NCI-H187 (cell line): ENCODE measurements around the gene PEX11A.

Experiments used
- DNase-seq, 2 experiments: peaks; one replicate each; lab custom pipeline; 2025; lab: John Stamatoyannopoulos, UW

The PEX11A gene

DNA sequence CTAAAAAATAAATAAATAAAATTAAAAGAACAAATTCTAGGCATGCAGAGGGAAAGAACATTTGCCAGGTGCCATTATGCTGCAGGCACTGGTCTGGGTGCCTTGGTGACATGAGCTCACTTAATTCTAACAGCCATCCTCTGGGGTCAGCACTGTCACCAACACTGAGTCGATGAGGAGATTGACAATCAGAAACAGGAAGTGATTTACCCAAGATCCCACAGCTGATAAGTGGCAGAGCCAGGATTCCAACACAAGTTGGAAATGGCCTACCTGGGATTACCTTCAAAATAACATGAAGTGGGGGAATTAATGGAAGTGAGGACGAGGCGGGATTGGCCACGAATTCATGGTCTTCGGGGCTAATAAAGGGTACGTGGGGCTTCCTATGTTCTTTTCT, 14.9 kb downstream of the PEX11A start:
- no peak for DNase-seq

DNA sequence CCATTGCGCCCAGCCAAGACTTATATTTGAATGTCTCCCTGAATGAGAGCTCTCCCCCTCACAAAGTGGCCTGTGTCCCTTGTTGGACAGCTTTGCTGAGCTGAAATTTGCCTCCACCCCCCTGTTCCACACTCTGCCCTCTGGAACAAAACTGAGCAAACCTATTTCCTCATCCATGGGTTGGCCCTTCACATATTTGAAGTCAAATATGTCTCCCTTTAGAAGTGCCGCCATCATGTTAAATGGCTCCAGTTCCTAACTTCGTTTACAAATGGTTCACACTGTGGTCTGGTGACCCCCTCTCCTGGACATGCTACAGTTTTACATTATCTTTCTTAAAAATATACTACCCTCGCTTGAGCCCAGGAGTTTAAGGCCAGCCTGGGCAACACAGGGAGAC, 16.0 kb downstream of the PEX11A start:
- DNase-seq = no peak

DNA sequence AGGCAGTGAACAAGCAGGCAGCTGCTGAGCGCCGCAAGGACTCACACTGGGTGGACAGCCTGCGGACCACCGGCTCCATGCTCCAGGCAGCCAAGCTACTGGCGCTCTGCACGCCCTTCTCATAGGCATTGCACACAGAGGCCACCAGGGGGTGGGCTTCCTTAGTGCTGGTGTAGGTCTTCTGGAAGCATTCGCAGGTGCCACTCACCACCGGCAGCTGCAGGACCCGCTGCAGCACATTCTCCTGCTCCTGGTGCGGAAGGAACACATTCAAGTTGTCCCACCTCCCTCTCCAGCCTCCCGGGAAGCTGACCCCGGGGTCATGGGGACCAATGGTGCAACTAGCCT, 17.4 kb downstream of the PEX11A start:
- DNase-seq = peak in 1 of 2 experiments; percentile 16

DNA sequence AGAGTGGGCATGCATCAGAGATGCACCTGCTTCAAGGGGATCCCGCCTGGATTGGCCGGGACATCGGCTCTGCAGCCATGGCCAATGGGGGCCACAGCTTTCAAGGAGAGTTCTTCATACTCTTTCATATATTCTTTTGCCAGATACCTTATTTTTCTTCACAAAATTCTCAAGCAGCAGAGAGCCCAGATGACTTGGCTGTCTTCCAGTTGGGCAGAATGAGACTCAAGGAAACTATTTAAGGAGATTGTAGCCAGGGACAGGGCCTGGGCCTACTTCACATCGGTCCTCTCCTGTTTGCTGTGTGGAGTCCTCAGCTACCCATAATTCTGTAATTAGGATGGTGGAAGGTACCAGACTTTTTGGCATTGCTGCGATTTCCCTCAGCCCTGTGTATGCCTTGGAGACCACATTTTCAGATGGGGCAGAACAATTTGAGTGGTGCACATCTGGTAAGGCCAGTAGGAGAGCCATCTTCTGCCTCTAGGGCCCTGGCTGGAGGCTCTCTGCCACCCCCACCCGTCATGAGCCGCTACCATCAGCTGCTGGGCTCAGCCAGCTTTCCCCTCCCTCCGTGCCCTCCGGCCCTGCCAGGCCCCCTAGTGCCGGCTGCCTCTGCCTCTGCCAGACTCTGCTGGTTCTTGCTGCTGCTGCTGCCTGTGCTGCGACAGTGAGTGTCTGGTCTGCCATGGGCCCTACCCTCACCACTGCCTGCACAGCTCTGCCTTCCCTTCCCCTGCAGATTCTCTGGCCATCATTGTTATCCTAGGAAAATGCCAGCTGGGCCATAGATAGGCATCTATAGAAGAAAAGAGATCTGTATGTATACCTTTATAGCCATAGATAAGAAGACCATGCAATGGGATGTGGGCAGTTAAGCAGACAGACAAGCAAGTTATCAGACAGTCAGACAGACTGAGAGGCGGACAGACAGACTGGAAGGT, 18.1 kb downstream of the PEX11A start:
- no peak for DNase-seq

DNA sequence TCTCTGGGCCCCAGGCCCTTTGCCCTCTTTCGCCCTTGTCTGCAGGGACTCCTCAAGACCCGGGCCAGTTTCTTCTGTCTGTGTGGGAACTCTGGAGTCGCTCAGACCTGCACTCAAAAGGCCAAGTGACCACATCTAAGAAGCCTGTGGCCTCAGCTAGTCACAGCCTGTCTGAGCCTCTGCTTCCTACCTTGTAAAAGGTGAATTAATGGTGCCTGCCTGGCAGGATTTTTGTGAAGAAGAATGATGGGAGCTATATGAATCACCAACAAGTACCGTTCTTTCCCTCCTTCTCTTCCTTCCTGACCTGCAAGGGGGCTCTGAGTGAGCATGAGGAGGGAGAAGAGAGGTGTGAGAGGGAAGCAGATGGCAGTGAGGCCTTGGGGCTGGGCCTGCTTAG, 18.9 kb downstream of the PEX11A start:
- DNase-seq = no peak

DNA sequence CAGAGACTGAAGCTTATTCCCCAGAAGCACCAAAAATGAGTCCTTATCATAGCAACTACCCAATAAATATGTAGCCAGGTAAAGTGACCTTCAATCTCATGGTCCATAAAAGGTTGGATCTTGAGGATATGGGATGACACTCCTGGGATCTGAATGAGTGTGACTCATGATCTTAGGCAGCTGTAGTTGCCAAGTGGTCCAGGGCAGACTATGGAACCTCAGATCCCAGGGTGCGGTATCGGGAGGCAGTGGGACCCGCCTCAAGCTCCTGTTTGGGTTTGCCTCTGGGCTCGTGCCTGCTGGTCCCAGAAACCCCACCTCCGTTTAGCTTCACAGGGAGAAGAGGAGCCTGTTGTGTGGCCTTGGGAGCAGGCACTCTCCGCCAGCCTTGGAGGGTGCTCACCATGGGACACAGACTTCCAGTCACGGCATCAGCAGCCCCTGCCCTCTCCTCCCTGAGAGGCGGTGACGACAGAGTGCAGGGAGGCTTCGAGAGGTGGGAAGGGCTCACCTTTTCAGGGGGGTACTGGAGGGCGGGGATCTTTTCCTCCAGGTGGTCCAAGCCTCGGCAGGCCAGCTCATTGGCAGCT, 19.5 kb downstream of the PEX11A start:
- no peak for DNase-seq

DNA sequence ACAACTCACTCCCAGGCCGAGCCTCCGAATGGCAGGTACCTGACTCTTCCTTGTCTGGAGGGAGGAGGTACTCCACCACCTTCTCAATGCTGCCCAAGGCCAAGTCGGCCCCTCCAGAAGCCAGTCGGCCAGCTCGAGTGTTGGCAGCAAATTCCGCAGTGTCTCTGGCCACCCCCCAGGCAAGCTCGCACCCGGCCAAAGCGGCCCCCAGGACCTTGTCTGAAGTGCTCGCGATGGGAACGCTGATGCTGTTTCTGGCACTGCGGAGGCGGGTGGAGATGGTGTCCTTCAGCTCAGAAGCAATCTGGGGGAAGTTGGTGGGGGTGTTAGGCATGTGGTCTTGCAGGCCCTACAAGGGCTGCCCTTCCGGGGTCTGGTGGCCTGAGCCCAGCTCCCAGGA, 20.6 kb downstream of the PEX11A start:
- DNase-seq = no peak

DNA sequence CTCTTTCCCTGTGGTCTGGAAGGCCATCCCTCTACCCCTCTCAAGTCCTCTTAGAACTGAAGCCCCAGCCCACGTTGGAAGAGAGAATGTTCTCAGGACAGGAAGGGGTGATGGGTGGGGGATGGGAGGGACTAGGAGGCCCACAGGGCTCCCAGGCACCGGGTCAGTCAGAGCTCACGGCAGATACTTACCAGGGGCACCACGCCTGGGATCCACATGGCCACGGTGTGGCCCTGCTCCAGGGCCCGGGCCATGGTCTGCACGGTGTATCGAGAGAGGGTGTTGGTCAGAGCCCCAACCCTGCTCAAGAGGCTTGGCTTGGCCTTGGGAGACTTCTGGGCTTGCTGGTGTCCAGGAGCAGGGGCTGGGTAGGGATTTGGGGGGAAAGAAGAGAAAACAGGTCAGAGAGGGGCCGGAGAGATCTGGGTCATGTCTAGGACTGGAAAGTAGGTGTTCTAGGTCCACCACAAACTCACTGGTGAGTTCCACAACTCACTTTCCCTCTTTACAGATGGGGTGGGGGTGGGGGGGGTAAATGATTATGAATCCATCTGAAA, 21.2 kb downstream of the PEX11A start:
- no peak for DNase-seq

DNA sequence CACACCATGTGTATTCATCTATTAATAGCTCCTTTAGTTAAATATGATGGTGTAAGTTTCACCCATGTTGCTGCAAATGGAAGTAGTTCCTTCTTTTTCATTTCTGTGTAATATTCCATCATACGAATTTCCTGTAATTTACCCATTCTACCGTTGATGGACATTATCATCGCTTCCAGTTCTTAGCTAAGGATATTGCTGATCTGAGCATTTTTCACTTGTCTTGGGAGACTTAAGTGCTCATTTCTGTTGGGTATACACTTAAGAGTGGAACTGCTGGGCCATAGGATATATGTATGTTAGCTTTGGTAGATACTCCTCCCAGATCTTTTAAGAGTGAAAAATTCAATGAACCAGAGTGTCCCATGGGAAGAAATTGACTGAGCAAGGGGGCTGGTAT, 22.4 kb downstream of the PEX11A start:
- DNase-seq = no peak

DNA sequence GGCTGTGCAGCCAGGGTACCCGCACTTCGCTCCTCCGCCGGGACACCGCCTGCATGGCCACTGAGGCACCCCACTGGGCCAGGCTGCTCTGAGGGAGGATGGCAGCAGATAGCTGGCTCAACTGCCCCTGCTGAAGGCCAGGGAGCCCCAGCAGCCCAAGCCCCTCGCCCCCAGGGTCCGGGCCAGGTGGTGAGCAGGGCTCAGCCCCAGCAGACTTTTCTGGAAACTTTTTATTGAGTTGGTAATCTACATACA, 22.9 kb downstream of the PEX11A start:
- DNase-seq = no peak

DNA sequence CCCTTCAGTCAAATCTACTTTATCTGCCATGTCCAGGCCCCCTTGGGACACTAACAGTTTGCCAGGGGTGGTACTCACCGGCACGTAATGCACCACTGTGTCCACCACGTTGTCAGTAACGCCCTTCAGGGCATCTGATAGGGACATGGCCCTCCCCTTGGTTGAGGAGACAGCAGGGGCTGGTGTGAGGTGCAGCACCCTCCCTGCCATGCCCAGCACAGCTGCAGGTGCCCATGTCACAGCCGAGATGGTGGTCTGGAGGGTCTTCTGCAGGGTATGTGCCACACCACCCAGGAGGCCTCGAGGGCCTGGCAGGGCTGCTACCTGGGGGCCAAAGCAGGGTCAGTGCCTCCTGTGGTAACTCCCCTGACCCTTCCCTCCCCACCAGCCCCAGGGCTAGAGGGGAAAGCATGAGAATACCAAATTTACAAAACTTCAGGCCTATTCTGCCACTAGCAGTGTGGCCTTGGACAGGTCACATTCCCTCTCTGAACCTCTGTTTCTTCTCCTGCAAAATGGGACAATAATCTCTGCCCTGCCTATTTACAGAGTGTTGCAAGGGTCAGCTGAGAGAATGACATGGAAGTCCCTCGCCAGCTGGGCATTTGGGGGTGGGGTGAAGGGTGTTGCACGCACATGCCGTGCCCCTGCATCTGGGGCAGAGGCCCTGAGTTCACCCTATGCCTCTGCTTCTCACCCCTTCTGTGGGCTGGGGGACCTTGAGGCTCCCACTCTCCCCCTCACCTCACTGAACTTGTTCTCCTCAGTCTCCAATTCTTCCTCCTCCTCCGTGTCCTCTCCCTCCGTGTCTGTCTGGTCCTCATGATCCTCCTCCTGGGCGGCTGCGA, 23.5 kb downstream of the PEX11A start:
- no peak for DNase-seq

DNA sequence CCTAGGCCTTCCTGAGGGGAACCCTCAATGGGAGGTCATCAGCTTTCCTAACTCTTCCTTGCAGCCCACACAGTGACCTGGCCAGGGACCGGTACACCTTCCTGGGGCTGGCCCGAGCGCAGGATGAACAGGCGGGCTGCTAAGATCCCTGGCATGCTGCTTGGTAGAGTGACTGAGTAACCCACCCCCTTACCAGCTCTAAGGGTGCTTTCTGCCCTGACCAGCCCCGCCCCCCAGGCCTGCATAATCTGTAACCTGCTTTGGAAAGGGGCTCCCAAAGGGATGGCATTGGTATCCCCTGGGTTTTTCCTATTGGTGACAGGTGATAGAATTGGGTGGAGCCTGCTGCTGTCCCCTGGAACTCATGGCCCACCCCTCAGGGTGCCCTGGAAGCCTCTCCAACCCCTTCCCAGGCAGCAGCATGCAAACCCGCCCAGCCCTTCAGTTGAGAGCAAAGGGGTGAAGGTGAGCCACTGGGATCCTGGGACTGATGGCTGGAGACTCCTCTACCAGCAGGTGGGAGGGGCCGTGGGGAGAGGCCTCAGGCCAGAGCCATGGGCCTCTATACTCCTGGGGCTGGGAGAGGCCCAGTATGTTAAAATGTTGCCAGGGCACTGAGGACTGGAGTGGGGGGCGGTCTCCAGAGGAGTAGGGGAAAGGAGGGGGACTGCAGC, 24.2 kb downstream of the PEX11A start:
- DNase-seq = no peak

DNA sequence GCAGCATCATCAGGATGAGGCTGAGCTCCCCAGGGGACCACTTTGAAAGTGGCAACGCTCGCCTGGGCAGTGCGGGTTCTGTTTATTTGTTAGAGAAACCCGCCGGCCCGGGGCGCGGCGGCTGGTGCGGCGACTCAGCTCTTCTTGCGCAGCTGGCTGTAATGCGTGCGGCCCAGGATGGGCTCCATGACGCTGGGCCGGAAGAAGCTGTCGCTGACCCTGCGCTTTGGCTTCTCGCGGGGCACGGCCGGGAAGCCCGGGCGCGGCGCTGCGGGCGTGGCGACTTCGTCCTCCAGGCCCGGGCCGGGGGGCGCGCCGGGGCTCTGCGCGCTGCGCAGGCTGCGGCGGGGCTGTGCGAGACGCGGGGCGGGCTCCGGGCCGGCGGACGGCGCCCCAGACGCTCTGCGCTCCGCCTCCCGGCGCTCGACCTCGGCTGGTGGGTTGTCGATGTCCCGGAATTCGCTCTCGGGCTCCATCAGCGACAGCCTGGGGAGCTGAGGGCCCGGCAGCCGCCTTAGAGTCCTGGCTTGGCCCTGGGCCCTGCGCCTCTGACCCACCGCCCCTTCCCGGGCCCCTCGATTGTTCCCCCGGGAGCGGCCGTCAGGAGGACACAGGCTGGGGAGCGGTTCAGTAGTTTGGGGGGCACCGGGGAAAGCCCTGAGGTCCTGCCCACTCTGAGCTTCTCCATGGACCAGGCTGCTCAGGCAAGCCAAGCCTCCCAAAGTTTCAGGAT, 24.9 kb downstream of the PEX11A start:
- DNase-seq = peak in 1 of 2 experiments; percentile 4

DNA sequence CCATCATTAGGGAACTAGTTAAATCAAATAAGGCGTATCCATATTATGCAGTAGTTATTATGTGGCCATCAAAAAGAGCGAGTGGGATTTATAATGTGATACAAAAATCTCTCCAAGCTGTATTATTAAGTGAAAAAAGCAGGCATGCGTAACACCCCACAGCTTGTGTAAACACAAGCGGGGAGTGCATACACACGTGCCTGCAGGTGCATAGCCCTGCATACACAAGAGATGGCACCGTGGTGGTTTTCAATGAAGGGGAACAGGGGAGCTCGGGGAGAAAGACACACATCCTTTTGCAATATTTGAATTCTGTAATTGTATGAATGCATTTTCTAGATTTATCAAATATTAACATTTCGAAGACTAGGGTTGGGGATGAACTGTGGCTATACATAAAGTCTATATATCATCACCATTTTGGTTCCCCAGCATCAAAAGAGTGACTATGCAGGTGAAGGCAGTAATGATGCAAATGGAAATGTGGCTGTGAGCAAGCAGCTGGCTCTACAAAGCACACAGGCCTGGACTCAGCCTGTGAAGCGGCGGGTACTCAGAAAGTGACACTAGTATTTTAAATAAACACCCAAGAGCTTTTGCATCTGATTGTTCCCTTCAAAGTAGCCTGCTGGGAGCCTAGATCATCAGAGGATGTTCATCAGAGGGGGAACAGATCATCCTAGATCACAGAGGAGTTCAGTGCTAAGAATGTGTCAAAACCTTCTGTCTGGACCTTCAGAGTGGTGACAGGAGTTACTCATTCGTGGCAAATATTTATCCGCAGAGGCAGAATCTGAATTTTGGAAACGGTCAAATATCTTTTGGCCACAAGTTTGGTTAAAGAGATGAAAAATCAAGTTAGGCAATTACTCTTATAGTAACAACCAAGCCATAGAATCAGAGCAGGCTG, 25.9 kb downstream of the PEX11A start:
- peak; percentile 64 to 69 for DNase-seq

DNA sequence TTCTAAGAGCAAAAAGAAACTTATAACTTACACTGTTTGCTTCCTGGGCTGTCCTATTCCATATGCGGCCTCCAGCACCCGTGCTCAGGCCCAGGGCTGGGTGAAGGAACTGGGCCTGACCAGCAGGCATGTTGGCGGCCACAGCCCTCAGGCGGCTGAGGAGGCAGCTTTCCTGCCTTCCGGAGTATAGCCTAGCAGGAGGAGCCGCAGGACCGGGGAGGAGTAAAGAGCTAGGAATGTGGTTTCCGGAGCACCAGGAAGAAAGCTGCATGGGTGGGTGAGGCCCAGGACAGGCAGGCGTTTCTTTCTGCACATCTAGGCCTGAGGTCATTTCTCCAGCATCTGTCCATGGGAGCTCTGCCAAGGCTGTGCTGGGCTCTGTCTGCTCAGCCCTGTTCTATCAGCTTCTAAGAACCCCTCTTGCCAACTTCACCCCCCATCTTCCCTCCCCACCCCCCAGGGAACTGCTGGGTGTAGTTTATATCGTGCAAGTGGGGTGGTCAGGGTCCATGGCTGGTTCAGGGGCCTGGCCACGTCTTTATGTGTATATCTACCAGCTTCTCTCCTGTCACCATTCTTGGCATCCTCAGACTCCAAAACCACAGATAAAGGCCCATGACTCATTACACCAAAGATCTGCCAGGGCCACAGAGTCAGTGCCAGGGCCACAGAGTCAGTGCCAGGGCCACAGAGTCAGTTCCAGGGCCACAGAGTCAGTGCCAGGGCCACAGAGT, 27.5 kb downstream of the PEX11A start:
- DNase-seq = no peak

DNA sequence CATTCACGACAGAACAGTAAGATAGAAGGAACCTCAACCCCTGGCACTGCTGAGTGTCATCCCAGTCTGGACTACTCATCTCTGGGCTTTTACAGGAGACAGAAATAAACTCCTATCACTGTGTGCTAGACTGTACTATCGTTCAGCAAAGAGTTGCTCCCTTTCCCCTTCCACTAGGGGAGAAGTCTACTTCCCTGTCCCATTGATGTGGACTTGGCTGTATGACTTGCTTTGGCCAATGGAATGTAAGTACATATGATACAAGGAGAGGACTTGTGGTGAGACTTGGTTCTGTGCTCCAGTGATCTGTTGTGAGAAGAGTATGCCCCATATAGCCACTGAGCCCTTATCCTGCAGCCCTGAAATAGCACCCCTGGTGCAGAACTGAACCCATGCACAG, 30.0 kb downstream of the PEX11A start:
- DNase-seq = no peak

DNA sequence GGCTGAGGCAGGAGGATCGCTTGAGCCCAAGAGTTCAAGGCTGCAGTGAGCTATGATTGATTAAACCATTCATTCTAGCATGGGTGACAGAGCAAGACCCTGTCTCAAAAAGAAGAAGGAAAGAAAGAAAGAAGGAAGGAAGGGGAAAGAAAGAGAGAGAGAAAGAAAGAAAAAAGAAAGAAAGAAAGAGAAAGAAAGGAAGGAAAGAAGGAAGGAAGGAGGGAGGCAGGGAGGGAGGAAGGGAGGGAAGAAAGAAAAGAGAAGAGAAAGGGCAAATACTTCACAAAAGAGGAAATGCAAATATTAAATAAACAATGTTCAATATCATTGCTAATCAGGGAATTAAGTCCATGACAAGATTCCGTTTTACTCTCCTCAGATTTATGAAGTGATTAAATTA, 31.3 kb downstream of the PEX11A start:
- no peak for DNase-seq

DNA sequence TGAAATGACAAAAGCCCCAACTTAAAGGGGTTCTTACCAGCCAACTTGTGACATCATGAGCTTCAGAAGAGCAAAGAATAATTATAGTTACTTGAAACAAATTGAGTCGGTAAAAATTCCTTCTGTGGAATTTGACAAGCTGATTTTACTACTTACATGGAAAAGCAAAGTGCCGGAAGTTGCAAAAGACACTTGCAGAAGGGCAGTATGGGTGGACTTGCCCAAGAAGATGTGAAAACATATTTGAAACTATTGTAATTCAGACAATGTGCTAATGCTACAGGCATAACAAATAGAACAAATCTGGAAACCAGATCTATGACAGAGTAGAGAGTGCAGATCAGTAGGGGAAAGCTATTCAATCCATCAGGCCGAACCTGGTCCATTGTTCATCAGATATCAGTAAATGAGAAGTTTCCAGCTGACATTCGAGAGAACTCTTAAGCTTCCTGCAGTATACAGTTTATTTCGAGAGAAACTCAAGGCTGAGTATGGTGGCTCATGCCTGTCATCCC, 32.8 kb downstream of the PEX11A start:
- no peak for DNase-seq

DNA sequence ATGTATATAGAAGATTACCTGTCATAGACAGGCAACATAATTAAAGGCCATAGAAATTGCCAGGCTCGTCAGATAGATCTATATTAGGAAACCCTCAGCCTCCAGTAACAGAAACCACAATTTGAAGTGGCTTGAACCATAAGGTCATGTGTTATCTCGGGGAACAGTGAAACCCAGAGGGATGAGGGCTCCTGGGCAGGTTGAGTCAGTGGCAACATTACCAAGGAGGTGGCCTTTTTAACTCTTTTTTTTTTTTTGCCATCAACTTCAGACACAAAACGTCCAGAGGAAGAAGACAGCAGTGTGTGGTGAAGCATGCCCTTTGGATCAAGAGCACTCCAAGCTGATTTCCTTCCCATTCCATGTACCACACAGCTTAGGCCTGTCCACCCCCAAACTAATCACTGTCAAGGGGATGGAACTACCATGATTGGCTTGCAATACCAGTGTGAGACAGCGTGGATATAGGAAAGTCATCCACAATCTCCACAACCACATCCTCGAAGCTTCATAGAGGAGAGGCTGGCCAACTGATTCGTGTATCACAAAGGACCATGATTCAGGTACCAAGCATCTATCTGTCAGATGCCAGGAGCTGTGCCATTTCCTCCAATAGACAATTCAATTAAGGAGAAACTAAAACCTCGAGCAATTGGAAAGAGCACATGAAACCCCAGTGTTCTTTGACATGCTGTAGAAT, 34.3 kb downstream of the PEX11A start:
- no peak for DNase-seq
